Femur (tissue), 1 donor: ENCODE measurements around the gene C6orf163.
A peak's percentile ranks its signal among the peaks of the same experiment; 100 is the strongest.
"Not testable (repeated sequence)": the region's sequence is repeated elsewhere in the genome, so short reads cannot be mapped to it uniquely, and the experiment has no call there.

ENCODE experiments used
- DNase-seq: peaks from one replicate; pipeline ENCODE4 v3.0.0-alpha.2; 2017

Gene C6orf163

DNA sequence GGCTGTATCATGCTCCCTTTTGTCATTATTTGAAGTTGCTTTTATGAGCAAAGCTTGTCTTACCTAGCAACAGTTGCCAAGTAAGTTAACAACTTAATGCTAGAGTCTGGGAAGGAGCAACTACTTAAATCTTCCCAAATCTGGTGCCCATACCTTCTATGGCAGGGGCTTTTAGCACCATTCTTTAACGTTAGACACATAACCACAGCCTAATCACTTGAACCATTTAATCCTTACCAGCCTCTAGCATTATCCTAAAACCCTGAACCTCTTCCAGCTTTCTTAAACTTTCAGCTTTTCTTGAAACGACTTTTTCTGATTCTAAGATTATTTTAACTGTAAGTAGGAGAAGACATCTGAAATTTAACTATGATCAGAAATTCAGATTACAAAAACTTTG, at the start of gene C6orf163:
Gene C6orf163 (plus strand): TSS at position 83 of the 400 bp plus-strand sequence. CDS start 287 bp downstream, at position 370.
- no peak for DNase-seq

DNA sequence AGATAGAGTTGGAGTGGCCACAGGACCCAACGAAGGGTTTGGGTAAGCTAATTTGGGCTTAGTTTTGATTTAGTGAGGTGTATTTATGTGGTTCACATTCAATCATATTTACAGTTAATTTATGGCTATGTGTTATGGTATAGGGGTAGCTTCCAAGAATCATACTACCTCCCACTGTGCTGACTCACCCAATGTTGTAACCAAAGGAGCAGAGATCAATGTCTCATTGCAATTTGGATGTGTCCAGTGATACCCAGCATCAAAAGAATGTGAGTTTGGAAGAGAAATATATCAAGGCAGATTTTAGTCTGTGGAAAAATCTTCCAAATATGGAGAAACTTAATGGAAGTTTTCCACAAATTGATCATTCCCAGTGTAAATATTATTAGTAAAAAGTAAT, 47.5 kb upstream of the C6orf163 start:
- no peak for DNase-seq

DNA sequence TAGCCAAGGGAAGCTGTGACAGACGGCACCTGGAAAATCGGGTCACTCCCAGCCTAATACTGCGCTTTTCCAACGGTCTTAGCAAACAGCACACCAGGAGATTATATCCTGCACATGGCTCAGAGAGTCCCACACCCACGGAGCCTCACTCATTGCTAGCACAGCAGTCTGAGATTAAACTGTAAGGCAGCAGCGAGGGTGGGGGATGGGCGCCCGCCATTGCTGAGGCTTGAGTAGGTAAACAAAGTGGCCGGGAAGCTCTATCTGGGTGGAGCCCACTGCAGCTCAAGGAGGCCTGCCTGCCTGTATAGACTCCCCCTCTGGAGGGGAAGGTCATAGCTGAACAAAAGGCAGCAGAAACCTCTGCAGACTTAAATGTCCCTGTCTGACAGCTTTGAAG, 43.3 kb upstream of the C6orf163 start:
- DNase-seq, result not testable (repeated sequence)

GRCh38 chr6:87308970-87309369, 35.6 kb upstream of the C6orf163 start:
- DNase-seq, result no peak

- no peak for DNase-seq
Measured at GRCh38 chr6:87312860-87313259, 31.8 kb upstream of the C6orf163 start.

- no peak for DNase-seq
Measured at GRCh38 chr6:87315071-87315470, 29.5 kb upstream of the C6orf163 start.

GRCh38 chr6:87319271-87319987, 25.2 kb upstream of the C6orf163 start:
- no peak for DNase-seq

DNA sequence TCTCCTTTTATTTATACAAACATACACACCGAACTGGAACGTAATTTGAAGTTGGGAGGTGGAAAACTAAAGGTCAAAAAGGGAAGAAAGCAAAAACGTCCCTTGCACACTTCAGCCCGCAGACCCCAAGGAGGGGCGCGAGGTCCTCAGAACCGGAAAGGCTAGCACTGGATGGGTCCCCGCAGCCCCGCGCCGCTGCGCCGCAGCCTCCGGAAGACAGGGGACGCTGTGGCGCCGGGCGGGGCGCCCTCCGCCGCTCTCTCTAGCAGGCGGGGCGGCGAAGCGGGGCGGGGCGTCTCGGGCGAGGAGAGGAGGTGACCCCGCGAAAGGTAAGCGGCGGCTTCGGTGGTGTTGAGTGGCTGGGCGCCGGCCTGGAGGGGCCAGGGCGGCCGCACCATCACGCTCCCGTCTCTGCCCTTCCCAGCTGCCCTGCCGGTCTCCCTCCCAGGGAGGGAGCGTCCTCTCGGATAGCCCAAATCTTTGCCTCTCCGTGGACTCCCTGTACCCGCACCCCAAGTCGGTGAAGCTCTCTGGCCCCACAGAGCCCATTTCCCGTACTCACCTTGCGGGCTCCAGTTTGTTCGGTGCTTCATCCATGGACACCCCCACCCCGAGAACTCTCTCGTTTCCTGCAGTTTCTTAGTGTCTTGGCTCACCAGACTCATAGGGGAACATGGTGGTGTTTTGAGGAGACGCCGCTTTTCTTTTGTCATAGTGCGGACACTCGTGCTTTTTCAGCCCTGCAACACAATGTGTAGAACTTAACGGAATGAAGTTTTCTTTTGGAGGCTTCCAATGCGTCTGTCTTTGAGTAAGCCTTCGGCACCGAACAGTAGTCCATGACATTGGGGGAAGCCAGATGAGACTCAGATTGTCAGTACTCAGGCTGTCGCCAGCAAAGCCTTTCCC, 22.1 kb upstream of the C6orf163 start, which contains the start of gene SMIM8:
Gene SMIM8 (plus strand): TSS at position 285 of the 909 bp plus-strand sequence. CDS start 14,444 bp downstream, outside the sequence.
- DNase-seq, result peak; percentile 86

GRCh38 chr6:87323880-87324279, 20.7 kb upstream of the C6orf163 start:
- DNase-seq, result not testable (repeated sequence)

GRCh38 chr6:87330961-87331360, 13.7 kb upstream of the C6orf163 start:
- DNase-seq, result no peak

DNA sequence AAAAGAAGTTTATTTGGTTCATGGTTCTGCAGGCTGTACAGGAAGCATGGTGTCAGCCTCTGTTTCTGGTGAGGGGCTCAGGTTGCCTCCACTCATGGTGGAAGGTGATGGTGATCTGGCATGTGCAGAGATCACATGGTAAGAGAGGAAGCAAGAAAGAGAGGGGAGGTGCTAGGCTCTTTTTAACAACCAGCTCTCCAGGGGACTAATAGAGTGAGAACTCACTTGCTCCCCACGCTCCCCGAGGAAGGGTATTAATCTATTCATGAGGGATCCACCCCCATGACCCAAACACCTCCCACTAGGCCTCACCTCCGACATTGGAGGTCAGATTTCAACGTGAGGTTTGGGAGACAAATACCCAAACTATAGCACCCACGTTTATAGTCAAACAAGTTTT, 11.6 kb upstream of the C6orf163 start:
- no peak for DNase-seq

GRCh38 chr6:87333591-87334181, 10.9 kb upstream of the C6orf163 start:
- DNase-seq, result no peak

- DNase-seq, result no peak
Measured at GRCh38 chr6:87334683-87335082, 9.9 kb upstream of the C6orf163 start.

DNA sequence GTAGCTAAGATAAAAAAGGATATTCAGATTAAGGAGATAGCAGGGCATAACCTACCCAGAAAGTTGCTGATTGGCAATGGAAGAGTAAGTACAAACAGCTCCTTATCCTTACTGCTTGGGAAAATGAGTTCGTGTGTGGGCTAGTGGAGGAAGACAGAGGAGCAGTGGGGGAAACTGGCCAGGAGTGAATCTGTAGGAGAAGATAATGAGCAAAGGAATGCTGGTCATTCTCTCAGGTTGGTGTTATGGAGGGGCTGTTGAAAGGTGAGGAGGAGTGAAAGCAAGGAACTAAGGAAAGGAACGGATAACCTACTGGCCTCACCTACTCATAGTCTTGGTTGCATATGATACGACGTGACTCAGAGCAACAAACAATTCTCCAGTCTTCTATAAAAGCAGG, 8.2 kb upstream of the C6orf163 start:
- DNase-seq, result no peak

- DNase-seq, result no peak
Measured at GRCh38 chr6:87340230-87340629, 4.4 kb upstream of the C6orf163 start.

DNA sequence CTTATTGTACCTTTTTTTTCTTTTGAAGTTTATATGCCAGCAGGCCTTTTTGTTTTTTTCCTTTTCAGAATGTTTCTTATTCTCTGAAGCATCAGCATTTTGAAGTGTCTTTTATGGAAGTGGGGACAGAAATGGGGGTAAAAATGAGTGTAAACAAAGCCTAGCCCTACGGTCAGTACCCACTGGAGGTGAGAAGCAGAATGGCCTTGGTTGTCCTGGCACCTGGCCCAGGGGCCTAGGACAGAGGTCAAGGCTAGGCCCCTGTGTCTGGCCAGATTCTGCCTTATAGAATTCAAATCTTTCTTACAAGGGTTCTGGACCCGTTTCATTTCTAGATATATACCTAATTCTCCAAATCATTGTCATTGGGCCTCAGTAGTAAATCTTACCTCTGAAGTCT, 3.5 kb upstream of the C6orf163 start:
- DNase-seq, result no peak

- no peak for DNase-seq
Measured at GRCh38 chr6:87341899-87342298, 2.7 kb upstream of the C6orf163 start.

DNA sequence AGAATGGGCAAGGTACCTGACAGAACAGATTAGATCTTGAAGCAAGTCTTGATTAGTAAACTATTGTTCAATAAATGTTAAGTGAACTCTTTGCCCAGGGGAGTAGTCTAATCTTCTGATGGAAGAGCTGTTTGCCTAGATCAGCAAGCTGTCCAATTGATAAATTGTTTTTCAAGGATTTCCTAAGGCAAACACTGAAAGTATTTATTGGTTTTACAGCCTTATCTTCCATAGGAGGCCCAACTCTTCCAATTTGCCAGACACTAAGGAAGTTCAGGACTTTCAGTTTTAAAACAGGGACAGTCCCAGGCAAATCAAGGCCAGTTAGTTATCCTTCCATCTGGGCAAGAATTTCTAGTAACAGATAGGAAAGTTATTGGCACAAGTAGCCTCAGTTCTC, 1.8 kb upstream of the C6orf163 start:
- no peak for DNase-seq

- DNase-seq, result no peak
Measured at GRCh38 chr6:87346700-87347099, 2.1 kb downstream of the C6orf163 start.

GRCh38 chr6:87349896-87350295, 5.3 kb downstream of the C6orf163 start:
- no peak for DNase-seq

- DNase-seq, result no peak
Measured at GRCh38 chr6:87350516-87350915, 5.9 kb downstream of the C6orf163 start.

DNA sequence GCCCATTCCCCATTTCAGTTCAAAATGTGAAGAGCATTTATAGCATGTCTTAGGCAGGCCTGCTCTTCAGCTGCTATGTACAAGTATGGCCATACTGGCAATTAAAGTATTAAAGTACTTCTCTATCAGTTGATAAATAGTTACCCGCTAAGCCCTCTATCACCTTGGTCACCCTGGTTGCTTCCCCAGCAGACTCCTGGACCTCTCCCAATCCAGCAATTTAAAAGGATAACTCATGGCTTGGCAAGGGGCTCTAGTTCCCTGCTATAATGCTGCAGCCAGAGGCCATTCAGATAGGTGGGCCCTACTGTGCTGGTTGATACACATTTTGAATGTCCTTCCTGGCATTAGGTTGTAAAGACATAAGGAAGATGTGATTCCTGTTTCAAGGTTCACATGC, 7.0 kb downstream of the C6orf163 start:
- DNase-seq, result no peak

- DNase-seq, result no peak
Measured at GRCh38 chr6:87356181-87356580, 11.6 kb downstream of the C6orf163 start.
